HG03097 (cell line): Measurements from ENCODE around the gene PTGES.
A peak's percentile ranks its signal among the peaks of the same experiment; 100 is the strongest.
"Not testable (repeated sequence)": the region's sequence is repeated elsewhere in the genome, so short reads cannot be mapped to it uniquely, and the experiment has no call there.

Source experiments
- ATAC-seq: cut with Tn5 transposase; IDR thresholded peaks from one replicate; pipeline ENCODE4 v1.9.1; 2021; ENCODE audit not compliant: unreplicated experiment, low FRiP score

The PTGES gene

GRCh38 chr9:129749052-129749451 is 3.8 kb downstream of the PTGES start:
- not testable (repeated sequence) for ATAC-seq

DNA sequence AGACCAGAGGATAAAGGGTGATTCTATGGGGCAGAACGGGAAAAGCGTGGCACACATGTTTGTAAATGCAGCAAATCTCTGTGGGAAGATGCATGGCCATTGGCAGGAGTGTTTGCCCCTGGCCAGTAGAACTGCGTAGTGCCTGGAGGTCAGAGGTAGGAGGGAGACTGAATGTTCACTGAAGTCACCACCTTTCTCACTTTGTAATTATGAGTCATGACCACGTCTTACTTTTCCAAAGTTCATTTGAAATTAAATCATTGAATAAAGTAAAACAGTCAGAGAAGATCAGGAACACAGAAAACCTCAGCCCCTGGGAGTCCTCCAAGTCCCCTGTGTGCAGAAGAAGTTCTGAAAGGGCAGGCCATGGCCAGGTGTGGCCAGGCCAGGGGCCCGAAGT is 4.6 kb downstream of the PTGES start:
- no peak for ATAC-seq

DNA sequence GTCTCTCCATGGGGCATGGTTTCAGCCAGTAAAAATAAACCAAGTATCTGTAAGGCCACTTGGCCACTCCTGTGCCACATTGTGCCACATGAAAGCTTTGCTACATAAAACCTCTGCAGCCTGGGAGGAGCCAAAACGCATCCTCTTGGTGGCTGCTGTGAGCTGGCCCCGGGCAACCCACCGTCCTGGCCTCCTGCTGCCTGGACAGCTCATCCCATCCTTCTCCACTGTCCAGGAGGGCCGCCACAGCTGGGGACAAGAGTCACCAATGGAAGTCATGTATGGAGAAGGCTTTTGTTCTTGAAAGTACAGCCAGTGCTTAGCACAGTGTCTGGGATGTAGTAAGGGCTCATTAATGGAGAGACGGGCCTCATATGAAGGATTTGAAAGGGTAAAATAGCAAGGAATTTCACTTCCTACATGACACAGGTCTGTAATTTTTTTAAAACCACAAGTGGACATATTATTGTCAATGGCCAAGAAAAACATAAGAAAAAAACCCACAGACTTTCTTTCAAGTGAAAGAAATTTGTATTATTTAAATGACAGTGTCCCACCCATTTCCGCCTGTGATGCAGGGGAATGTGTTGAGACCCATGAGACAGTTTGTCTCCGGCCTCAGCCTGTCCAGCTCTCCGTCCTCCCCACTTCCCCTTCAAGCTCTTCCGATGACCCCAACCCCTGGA is 6.6 kb downstream of the PTGES start:
- no peak for ATAC-seq

- no peak for ATAC-seq
Measured at GRCh38 chr9:129745200-129745599, 7.6 kb downstream of the PTGES start.

GRCh38 chr9:129740666-129741464 is 12.0 kb downstream of the PTGES start:
- ATAC-seq, result no peak

DNA sequence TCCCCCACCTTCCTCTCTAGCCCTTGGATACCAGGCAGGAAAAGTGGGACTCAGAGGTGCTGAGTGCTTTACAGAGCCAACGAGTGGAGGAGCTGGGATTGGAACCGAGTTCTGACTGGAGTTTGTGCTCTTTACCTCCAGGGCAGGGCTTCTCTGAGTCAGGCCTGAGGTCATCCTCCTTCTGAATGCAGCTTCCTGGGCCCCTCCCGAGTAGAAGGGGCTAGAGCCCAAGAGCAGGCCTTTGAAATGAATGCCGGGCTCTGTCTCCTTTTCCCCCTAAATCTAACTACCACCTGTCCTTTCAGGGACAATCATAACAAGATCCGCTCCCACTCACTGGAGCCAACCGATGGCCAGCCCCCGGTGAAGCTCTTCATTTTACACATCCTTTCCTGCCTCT is 12.7 kb downstream of the PTGES start:
- no peak for ATAC-seq

GRCh38 chr9:129739432-129739831 is 13.4 kb downstream of the PTGES start:
- ATAC-seq, result no peak

DNA sequence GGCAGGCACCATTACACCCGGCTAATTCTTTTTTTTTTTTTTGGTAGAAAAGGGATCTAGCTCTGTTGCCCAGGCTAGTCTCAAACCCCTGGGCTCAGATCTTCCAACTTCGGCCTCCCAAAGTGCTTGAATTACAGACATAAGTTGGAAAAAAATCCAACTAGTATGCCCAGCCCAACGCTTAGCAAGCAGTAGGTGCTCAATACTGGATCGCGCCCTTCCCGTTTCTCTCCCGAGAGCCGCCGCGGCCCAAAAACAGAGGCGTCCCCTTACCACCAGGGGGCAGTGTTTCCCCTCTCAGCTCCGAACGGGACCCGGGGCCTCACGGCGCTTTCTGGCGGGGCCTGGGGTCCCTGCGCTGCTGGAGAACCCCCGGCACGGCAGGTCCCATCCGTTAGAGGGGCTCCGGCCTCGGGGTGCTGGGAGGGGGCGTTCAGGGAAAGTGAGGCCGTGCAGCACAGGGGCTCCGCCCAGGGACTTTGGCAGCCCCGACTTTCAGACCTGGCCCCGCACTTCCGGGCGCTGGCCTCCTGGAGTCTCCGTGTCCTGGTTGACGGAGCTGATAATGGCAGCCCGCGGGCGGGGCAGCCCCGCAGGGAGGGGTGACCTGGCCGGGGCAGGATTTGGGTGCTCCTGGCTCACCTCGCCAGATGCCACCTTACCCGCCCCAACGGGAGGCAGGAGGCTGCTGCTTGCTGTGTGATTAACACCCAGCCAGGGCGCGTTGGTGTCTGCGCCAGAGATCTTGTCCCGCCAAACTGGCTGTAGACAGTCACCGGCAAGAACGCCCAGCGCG is 15.2 kb downstream of the PTGES start:
- peak; percentile 63 for ATAC-seq

DNA sequence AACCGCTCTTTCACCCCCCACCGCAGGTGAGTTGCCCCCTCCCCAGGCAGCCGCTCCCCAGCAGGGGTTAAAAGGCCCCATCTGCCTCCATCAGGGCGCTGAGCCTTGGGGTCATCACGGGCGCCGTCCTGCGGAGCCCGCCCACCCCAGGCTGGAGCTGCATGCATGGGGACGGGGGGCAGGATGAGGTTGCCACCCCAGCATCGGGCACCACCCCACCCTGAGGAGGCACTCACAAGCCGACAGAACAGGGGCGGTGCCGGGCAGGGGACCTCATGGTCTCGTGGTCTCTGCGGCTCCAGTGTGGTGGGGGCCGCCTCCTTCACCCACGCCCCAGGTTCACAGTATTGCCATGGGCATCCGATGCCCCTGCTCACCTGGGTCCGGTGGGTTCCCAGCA is 16.5 kb downstream of the PTGES start:
- no peak for ATAC-seq

DNA sequence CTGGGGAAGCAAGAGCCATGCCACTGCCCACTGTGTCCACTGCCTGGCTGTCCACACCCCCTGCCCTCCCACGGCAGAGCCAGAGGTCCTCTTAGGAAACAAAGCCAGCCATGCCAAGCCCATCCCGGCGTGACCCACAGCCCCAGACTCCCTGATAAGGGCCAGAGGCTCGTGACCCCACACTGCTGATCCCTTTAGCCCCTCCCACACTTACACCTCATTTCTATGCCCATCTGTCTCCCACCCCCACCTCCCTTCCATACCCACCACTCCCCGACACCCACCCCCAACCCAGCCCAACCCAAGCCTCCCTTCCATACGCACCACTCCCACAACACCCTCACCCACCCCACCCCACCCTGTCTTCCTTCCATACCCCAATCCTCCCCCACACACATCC is 17.3 kb downstream of the PTGES start:
- ATAC-seq, result no peak

- no peak for ATAC-seq
Measured at GRCh38 chr9:129733632-129733953, 19.2 kb downstream of the PTGES start.

DNA sequence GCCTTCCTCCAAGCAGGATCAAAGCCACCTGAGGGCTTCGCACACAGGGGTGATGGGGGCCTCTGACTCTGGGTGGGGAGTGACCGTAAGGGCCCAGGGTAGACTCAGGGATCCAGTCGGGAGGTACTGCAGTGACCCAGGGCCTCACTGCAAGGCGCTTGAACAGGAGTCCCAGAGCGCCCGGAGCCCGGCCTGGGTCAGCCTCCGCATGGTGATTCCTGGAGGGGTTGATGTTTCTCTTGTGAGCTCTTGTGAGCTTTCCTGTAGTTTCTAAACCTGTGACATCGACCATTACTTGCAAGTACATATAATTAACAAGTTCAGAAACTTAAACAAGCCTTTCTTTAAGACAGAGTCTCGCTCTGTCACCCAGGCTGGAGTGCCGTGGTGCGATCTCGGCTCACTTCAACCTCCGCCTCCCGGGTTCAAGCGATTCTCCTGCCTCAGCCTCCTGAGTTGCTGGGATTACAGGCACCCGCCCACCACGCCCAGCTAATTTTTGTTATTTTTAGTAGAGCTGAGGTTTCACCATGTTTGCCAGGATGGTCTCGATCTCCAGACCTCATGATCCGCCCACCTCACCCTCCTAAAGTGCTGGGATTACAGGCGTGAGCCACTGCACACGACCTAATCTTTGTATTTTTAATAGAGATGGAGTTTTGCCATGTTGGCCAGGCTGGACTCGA is 19.8 kb downstream of the PTGES start:
- ATAC-seq, result no peak

DNA sequence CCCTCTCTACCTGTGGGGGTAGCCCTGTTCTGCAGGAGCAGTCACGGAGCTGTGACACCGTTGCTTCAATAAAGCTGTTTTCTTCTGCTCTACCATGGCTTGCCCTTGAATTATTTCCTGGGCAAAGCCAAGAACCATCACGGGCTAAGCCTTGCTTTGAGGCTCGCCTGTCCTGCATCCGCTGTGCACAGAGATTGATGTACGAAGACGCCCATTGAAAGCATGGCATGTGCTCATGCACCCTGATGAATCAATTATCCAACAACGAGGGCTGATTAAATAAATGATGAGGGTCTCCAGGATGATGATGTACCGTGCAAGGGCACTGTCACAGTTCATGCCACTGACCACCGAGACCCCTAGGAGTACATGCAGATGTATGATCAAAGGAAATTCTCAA is 20.7 kb downstream of the PTGES start:
- no peak for ATAC-seq

DNA sequence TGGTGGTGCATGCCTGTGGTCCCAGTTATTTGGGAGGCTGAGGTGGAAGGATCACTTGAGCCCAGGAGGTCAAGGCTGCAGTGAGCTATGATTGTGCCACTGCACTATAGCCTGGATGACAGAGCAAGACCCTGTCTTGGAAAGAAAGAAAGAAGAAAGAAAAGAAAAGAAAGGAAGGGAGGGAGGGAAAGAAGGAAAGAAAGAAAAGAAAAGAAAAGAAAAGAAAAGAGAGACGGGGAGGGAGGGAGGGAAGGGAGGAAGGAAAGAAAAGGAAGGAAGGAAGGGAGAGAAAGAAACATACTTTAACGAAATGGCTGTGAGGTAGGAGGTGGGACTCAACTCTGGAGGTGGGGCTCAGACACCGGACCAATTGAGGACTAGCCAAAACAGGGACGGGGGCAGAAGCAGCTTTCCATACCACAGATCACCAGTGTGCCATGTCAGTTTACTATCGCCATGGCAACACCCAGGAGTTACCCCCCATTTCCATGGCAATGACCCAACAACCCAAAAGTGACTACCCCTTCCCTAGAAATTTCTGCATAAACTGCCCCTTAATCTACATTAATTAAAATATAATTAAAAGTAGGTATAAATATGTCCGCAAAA is 21.3 kb downstream of the PTGES start:
- no peak for ATAC-seq

- no peak for ATAC-seq
Measured at GRCh38 chr9:129728744-129729143, 24.1 kb downstream of the PTGES start.

- no peak for ATAC-seq
Measured at GRCh38 chr9:129726322-129727160, 26.3 kb downstream of the PTGES start.

- ATAC-seq, result no peak
Measured at GRCh38 chr9:129725795-129726251, 27.0 kb downstream of the PTGES start.

DNA sequence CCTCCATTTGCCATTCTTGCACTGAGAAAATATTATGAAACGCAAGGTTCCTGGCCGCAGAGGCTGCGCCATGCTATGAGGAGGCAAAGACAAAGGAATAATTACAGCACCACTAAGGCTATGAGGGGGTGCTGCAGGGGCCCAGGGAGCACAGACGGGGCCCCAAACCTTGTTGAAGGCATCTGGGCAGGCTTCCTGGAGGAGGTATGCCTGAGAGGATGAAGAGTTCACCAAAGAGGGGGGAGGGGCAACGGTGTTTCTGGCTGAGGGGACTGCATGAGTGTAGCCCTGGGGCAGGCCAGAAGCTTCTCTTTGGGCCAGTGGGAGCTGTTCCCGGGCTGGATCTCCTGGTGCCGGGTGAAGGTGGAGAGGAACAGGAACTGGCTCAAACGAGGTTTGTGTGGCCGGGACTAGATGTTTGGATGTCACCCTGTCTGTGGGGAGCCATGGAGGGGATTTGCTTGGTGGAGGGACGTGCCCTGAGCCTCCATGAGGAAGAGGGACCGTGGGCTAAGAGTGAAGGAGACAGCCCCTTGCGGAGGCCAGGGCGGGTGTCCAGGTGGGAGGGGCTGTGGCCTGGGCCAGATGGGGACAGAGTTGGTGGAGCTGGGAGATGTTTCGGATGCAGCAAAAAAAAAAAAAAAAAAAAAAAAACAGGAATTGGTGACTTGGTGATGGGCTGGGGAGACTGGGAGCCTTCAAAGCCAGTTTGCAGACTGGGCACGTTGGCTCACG is 28.2 kb downstream of the PTGES start:
- no peak for ATAC-seq

DNA sequence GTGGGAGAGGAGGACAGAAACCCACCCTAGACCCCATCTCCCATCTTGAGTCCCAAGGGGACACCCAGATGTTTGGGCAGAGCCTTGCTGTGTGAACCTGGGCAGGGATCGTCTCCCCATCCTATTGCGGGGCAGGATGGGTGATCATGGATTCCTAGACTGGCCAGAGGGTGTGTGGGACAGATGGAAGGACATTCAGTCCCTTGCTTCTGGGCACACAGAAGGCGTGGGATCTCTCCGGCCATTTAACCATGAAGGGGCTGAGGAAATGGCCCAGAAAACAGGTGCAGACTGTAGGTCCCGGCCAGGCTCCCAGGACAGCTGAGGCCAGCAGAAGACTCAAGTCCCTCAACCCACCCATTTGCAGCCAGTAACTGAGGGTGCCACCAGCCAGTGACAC is 29.9 kb downstream of the PTGES start:
- ATAC-seq, result no peak
